Stimulated activated CD8-positive, alpha-beta memory T cell treated with anti-CD3 and anti-CD28 coated beads, Interleukin-12 subunit alpha, Interleukin-12 subunit beta, amount 100 ng/mL, for 4 hours (primary cell): Measurements from ENCODE around the gene CAMK1D.

Experiments used
- DNase-seq: peaks from one replicate; pipeline ENCODE4 v3.0.0-alpha.2; 2020; ENCODE audit warnings: low read depth

Gene CAMK1D

DNA sequence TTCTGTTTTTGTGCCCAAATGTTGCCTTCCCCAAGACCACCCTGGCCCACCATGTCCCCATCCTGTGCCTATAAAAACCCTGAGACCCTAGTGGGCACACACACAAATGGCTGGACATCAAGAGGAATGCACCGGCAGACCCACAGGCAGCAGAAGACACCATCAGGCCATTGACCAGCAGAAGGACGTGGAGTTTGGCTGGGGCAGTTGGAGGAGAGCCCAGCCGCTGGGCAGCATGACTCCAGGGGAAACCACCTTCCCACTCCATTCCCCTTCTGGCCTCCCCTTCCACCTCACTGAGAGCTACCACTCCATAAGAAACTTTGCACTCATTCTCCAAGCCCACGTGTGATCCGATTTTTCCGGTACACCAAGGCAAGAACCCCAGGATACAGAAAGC, 309.2 kb downstream of the CAMK1D start:
- DNase-seq, result no peak

DNA sequence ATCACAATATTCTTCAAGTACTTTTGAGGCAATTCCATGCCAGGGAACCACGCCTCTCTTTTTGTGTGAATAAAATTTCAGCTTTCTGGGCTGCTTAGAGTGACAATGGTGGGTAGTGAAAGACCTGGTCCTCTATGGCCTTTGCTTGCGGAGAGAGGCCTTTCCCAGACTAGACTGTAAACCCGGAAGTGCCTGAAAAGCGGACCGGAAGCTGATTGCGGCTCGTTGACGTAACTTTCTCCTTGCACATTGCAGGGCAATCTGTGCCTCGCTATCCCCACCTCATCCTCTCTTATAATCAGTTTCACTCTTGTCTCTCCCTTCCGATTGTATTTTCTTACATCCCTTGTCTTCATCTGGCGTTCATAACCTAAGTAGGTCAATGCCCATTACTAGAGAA, 310.4 kb downstream of the CAMK1D start:
- DNase-seq, result no peak

DNA sequence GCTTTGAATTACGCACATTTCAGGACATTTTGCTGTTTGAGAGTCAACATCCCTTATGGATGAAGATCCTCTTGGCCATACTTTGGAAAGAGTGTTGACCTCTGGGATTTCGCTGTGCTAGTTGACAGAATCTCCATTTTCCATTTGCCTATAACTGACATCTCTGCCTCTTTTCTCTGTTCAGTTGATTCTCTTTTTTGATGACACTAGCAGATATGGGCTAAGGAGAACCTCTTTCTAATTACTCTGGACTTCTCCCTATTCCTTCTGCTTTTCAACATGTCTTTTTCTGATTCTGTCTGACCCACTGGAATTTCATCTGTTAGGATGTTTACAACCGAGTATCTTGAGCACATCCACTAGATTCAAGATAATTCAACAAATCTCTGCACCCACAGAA, 311.5 kb downstream of the CAMK1D start:
- DNase-seq, result no peak

DNA sequence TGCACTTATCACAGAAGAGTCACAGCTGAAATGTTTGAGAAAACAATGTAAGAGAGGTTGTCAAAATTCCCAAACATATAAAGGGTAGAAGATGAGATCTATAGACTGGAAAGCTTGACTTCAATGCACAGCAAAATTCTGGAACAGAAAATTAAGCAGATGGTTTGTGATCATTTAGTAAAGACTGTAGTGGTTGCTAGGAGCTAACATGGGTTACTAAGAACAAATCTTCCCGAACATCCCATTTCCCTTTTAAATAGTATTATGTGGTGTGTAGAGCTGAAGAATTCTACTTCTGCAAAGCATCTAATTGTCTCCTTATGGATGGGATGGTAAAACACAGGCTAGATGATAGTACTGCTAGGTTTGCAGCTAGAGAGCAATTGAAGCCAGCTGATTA, 312.3 kb downstream of the CAMK1D start:
- DNase-seq, result no peak

DNA sequence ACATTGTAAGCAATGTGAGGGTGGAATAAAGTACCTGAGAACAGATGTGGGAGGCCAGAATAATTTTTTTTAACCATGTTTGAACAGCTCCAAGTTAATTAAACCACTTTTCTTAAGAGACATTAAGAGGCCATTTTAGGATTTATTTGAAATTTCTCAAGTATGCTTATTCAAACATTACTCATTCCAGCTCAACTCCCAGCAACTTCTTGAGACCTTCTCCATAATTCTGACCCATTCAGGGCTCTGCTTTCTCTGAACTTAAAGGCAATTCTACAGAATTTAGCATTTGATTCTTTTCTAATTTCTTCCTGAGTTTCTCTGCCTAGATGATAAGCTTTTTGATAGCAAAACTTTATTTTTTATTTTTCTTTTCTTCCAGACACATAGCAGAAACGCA, 314.5 kb downstream of the CAMK1D start:
- no peak for DNase-seq

DNA sequence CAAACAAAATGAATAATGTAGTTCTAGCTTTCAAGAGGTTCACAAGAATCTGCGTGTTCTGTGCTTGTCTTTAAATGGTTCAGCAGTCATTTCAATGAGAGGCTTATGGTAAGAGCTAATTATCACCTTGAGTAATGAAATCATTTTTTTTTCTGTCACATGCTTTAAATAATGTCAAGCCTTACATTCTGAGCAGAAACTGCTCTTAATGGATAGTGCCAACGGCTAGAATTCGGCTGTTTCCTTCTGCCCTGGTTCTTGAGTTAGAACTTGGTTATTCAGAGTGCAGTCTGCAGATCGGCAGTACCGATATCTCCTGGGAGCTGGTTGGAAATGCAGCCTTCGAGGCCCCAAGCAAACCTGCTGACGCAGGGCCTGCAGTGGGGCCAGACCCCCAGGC, 316.2 kb downstream of the CAMK1D start:
- no peak for DNase-seq

DNA sequence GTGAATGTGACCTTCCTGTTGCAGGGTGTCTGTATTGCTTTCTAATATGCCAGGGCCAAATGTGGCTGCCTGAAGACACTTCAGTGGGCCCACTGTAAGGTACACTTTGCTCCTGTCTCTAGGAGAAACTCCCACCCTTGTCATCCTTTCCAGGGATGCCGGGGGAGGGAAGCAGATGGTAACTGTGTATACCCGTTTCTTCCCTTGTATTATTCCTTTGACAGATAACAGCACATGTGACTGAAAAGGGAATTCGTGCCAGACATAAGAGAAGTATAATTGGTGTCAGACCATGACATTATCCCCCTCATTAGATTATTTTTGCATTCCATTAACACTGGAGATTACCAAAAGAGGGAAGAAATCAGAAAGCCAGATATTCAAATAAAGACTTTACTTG, 317.7 kb downstream of the CAMK1D start:
- no peak for DNase-seq

DNA sequence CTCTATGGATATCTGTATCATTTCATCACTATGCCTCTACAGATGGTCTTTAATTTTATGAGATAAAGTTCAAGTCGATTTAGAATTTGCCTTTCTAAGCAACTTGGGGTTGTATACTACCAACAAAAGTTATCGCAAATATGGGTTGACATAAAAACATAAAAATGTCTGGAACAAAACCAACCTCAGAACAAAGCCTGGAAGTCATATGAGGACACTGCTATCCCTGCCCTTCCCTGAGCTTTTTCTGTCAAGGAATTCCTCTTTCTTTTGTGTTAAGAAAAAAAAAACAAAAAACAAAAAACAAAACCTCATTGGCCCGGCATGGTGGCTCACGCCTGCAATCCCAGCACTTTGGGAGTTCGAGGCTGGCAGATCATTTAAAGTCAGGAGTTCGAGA, 319.3 kb downstream of the CAMK1D start:
- no peak for DNase-seq

DNA sequence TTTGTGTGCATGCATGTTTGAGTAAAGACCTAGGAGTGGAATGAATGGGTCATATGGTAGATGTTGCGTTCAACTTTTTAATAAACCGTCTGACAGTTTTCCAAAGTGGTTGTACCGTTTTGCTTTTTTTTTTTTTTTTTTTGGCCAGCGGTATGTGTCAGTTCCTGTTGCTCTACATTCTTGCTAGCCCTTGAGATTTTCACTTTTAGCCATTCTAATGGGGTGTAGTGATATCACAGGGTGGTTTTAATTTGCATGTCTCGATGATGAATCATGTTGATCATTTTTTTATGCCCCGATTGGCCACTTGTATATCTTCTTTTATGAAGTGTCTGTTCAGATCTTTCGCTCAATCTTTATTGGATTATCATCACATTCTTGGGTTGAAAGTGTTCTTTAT, 320.7 kb downstream of the CAMK1D start:
- no peak for DNase-seq

DNA sequence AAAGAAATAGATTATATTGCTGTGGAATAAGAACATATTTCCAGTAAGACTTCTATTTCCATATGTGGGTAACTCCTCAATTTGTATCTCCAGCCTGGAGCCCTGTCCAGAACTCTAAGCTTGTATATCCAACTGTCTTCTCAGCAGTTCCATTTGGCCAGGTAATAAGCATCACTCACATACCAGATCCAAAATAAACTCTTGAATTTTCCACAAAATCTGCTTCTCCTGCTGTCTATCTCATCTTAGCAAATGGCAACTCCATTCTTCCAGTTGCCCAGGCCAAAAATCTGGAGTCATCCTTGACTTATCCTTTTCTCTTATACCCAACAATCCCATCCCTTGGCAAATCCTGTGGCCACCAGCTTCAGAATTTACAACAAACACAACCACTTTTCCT, 325.8 kb downstream of the CAMK1D start:
- no peak for DNase-seq

DNA sequence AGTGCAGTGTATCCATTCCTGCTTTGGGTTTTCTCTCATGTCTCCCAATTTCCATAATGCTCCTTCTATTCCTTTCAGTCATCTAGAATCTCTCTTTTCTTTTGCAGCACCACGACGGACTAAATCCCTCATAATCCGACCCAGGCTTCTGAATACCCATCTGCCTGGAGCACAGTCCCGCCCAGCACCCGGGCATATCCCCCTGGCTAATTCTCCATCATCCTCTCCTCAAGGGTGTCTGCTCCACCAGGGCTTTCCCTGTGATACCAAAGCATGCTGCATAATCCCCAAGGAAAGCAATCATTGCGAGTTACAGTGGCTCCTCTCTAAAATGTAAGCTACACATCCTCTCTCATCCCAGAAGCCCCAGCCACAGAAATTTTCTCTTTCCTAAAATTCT, 330.3 kb downstream of the CAMK1D start:
- DNase-seq, result no peak

DNA sequence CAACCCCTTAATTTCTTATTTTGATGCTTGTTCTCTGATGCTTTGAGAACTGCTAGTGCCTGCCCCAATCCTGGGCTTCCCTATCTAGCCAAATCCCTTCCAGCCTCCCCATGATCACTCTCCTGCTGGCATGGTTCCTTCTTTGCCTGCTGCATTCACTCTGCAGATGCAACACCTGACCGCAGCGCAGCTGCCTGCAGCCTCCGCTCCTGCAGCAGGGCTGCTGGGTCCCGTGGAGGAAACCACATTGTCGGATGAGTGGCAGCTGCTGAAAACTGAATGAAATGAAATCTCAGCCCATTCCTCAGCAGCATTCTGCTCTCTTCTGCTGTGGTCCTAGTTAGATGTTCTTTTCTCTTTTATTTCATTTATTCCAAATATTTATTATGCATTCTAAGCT, 331.9 kb downstream of the CAMK1D start:
- no peak for DNase-seq

DNA sequence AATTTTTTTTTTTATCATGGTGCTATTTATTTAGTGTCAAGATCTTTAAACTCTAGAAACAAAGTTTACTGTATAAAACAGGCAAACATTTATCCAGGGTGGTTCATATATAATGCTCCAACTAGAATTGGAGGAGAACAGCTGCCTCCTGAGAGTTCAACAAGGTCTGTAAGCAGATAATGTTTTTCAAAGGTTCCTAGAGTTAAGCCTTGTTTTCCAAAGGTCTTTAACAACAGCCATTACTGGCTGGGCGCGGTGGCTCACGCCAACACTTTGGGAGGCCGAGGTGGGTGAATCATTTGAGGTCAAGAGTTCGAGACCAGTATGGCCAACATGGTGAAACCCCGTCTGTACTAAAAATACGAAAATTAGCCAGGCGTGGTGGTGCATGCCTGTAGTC, 335.4 kb downstream of the CAMK1D start:
- no peak for DNase-seq

DNA sequence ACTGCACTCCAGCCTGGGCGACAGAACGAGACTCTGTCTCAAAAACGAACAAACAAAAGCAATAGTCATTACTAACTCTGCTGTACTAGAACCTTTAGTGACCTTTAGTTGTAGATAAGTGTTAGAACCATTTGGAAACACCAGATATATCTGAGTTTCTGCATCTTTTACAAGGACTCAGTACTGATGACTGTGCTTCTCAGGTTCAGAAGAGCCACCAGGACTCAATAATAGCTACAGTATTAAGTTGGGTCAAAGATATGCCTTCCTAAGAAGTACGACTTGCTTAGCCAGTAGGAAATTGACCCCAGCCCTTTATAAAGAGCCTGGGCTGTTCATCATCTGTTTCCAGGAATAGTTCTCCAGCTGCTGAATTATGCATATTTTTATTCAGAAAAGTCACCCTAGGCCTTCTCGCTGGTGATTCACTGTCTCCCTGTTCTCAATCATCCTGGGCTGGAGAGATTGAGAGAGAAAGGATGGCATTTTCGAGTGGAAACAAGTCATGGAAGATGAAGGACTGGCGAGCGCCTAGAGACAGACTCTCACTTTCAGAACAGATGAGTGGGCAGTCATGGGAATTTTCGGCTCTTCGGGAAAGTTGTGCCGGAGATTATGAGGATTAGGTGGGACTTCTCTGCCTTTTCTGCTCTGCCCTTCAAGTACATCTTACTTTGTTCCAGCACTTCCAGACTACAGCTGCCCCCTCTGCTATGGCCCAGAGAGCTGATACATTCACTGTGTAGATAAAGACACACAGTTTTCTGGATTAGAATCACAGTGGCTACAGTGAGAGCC, 336.1 kb downstream of the CAMK1D start:
- DNase-seq, result no peak

DNA sequence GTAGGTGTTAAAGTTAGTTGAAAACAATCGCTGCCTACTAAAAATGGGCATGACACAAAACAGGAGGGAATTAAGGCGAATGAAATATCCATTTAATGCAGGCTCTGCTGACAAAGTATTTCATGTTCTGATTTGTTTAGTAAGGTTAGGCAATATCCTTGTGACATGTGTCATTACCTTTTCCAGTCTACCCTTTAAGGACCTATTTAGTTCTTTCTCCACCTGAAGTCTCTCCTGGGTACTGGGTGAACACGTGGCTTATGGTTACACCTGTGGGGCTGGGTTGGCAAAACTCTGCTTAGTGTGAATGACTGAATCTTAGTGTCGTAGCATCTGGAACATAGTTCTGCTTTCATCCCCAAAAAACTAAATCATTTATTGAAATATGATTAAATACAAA, 338.6 kb downstream of the CAMK1D start:
- DNase-seq, result no peak

DNA sequence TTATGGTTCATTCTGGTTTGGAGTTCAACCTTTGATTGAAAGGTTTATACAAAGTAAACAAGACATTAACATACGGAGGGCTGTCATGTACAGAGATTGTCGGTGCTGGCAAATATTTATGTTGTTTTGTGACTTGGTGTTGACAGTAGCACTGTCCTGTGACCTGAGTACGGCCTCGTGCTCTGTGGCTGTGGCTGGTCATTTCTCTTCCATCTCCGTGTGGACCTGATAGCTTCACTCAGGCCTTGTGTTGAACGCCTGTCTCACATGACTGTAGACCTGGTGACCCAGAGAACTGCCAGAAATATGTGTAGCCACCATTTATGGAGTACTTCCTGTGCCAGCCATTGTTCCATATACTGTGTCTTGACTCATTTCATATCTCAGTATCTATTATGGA, 340.5 kb downstream of the CAMK1D start:
- no peak for DNase-seq

DNA sequence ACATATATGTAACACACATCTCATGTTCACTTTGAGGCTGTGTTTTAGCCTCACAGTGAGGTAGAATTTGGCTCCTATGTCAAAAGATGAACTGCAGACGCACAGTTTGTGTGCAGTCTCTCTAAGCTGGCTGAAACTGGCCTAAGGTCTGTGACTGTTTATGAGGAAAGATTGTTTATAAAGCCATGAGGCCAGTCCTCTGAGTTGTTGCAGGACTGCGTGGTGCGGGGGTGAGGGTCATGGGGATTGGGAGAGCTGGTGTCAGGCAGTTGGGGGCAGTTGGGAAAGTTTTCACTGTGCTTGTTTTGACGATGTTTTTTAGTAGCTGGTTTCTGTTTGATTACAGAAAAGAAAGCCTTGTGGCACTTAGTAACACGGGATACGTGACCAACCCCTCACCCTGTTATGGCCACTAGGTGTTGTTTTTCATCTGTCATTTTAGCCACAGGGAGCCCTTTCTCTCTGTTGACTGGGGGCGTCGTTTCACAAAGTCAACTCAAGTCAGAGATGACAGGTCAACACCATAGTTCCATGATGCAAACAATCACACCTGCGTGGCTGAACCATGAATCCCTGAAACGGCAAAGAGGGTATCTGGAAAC, 341.3 kb downstream of the CAMK1D start:
- no peak for DNase-seq

DNA sequence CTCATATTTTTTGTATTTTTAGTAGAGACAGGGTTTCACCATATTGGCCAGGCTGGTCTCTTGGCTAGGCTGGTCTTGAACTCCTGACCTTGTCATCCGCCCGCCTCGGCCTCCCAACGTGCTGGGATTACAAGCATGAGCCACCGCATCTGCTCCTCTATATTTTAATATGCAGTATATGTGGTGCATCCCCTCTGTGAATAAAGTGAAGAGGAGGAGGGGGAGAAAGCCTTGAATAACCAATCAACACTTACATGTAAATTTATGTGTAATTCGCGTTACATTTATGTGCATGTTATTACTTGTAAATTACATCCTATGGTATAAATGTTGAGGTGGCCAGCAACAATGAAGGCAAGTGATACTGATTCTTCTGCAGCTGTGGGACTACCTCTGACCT, 342.2 kb downstream of the CAMK1D start:
- DNase-seq, result no peak

DNA sequence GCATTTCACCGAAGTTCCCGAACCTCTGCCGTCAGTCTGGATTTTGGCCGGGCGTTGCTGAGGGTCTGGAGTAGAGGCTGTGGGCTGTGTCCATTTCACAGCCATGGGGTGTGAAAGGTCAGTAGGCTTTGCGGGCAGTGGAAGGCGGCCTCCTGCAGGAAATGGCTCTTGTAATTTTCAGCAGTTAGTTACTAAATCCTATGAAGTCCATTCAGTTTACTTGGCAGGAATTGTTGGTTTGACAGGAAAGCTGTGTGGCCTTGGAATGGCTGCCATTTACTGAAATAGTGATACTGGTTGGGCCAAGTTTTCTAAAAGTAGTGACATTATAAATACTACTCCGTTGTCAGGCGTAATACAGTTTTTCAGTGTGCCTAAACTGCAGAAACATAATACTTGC, 348.4 kb downstream of the CAMK1D start:
- no peak for DNase-seq

DNA sequence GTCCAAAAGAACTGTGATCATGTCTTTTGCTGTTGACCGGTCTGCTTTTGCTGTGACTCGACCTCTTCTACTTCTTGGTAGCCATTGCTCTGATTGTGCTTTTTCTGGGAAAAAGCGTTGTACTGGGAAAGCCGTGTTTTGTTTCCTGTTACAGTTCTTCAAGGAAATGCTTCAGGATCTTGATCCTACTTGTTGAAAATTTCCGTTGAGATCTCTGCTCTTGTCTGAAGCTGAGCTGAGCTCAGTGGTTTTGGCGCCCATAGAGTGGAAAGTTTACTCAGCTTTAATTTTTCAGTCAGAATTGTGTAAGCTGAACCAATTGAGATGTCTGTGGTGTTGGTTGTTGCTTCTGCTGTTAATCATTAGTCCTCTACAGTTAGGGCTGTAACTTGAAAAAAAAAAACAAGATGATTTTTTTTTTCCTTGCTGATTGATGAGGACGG, 349.9 kb downstream of the CAMK1D start:
- no peak for DNase-seq

DNA sequence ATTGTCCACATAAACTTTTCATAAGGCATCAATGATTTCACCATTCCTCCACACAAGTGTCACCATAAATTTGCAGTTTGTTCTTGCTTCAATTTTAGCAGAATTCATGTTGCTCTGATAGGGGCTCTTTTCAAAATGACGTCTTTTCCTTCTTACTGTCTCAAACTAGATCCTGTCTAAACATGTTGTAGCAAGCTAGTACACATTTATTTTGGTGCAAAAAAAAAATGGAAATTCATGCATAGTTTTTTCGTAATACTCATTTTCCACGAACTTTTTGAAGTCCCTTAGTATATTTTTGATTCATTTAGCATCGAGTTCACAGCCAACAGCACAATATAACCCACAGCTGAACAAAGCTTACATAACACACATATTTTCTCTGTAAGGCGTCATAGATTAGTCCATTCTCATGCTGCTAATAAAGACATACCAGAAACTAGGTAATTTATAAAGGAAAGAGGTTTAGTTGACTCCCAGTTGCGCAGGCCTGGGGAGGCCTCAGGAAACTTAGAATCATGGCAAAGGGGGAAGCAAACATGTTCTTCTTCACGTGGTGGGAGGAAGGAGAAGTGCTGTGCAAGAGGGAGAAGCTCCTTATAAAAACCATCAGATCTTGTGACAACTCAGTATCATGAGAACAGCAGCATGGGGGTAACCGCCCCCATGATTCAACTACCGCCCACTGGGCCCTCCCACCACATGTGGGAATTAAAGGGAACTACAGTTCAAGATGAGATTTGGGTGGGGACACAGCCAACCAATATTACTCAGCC, 350.6 kb downstream of the CAMK1D start:
- DNase-seq, result no peak

DNA sequence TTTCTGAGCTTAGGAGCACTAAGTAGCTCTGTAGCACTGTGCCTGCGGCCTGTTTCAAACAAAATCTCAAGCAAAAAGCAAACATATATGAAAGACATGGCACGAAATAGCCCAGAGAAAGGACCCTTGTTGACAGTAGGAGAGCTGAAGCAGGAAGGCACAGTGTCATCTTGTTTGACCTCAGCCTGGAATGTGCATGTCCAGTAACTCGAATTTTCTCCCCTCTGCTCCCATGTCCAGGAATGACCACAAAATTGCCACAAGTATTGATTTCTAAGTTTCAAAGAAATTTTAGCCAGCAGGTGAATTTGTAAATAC, 351.2 kb downstream of the CAMK1D start:
- no peak for DNase-seq

DNA sequence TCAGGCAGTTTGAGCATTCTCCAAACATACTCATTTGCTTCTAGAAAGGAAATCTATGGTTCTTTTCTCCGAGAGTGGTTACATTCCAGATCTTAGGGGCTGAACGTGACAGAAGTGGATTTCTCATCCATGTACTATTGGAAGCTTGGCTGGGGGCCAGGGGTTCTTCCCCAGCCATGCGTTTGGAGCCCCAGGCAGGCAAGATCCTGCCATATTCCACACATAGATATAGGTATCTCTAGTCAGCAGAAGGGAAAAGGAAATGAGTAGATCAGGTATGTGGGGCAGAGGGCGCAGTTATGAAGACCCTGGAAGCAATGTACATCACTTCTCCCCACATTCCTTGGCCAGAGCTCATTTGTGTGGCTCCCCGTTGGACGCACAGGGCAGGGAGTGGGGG, 352.3 kb downstream of the CAMK1D start:
- DNase-seq, result no peak
